HepG2 (cell line): Measurements from ENCODE around the gene CD84. TPM values are rescaled to one million over a fixed set of nuclear protein-coding genes. Genes with fewer than 3 reads are reported as not detected.

ENCODE experiments used
- AGO2 ChIP-seq: fragments of 200-400 bp; formaldehyde crosslinking; optimal IDR thresholded peaks from 2 replicates; pipeline ENCODE3; 2017; ENCODE audit warnings: mild to moderate bottlenecking, low read depth, low read length, moderate library complexity
- AHR ChIP-seq: IDR thresholded peaks from 2 replicates; pipeline ENCODE4 v1.6.1; 2018; ENCODE audit warnings: missing genetic modification reagents, missing compliant biosample characterization
- CHD4 ChIP-seq: fragments of 200-600 bp; sonication (generic); IDR thresholded peaks from 2 replicates; pipeline ENCODE4 v1.7.0; 2017; ENCODE audit warnings: mild to moderate bottlenecking, low read length, borderline replicate concordance
- CREM ChIP-seq, 2 experiments: sonication (generic) in 1 of 2; formaldehyde crosslinking in 1 of 2; IDR thresholded peaks; 2 replicates each; pipeline versions ENCODE4 v1.4.0 to v1.6.1; 2016 to 2020; ENCODE audit warnings: antibody characterized with exemption in 1 of 2, mild to moderate bottlenecking in 1 of 2, missing genetic modification reagents in 1 of 2
- DR1 ChIP-seq: sonication (generic); formaldehyde crosslinking; IDR thresholded peaks from 2 replicates; pipeline ENCODE4 v1.8.0; 2021; ENCODE audit warnings: mild to moderate bottlenecking, missing genetic modification reagents, inconsistent platforms
- ETV5 ChIP-seq: IDR thresholded peaks from 2 replicates; pipeline ENCODE4 v1.6.1; 2018; ENCODE audit warnings: missing biosample characterization, missing genetic modification reagents, inconsistent platforms, borderline replicate concordance
- GMEB2 ChIP-seq: IDR thresholded peaks from 2 replicates; pipeline ENCODE4 v1.6.1; 2016; ENCODE audit warnings: missing biosample characterization, missing genetic modification reagents, low read depth
- HNRNPL ChIP-seq: fragments of 200-400 bp; formaldehyde crosslinking; IDR thresholded peaks from 2 replicates; pipeline ENCODE4 v1.6.1; 2017; ENCODE audit warnings: mild to moderate bottlenecking, low read depth, low read length
- MIER3 ChIP-seq: IDR thresholded peaks from 2 replicates; pipeline ENCODE4 v1.6.1; 2016; ENCODE audit warnings: missing compliant biosample characterization, borderline replicate concordance
- PAWR ChIP-seq: sonication (generic); formaldehyde crosslinking; IDR thresholded peaks from 2 replicates; pipeline ENCODE4 v1.4.0; 2020; ENCODE audit warnings: missing genetic modification reagents, mild to moderate bottlenecking, borderline replicate concordance
- PAX8 ChIP-seq: sonication (generic); formaldehyde crosslinking; IDR thresholded peaks from 2 replicates; pipeline ENCODE4 v1.8.0; 2022; ENCODE audit warnings: mild to moderate bottlenecking, missing genetic modification reagents, borderline replicate concordance
- PHF21A ChIP-seq: sonication (generic); formaldehyde crosslinking; IDR thresholded peaks from 2 replicates; pipeline ENCODE4 v1.5.0; 2020; ENCODE audit warnings: mild to moderate bottlenecking, missing genetic modification reagents
- RARG ChIP-seq: sonication (generic); formaldehyde crosslinking; IDR thresholded peaks from 2 replicates; pipeline ENCODE4 v1.4.0; 2020; ENCODE audit warnings: low read depth, mild to moderate bottlenecking, missing genetic modification reagents
- SMAD1 ChIP-seq: sonication (generic); formaldehyde crosslinking; IDR thresholded peaks from 2 replicates; pipeline ENCODE4 v1.4.0; 2020; ENCODE audit warnings: missing genetic modification reagents, low read depth, mild to moderate bottlenecking, borderline replicate concordance
- TOPORS ChIP-seq: sonication (generic); formaldehyde crosslinking; IDR thresholded peaks from 2 replicates; pipeline ENCODE4 v1.8.0; 2023; ENCODE audit warnings: mild to moderate bottlenecking, missing genetic modification reagents
- ZBTB14 ChIP-seq: sonication (generic); formaldehyde crosslinking; IDR thresholded peaks from 2 replicates; pipeline ENCODE4 v1.4.0; 2020; ENCODE audit warnings: missing genetic modification reagents
- ZFP41 ChIP-seq: sonication (generic); formaldehyde crosslinking; IDR thresholded peaks from 2 replicates; pipeline ENCODE4 v1.4.0; 2020; ENCODE audit warnings: mild to moderate bottlenecking, missing genetic modification reagents, borderline replicate concordance
- ZNF569 ChIP-seq: sonication (generic); formaldehyde crosslinking; IDR thresholded peaks from 2 replicates; pipeline ENCODE4 v1.5.0; 2020; ENCODE audit warnings: mild to moderate bottlenecking, missing genetic modification reagents, moderate library complexity, borderline replicate concordance
- ZNF570 ChIP-seq: sonication (generic); formaldehyde crosslinking; IDR thresholded peaks from 2 replicates; pipeline ENCODE4 v1.4.0; 2020; ENCODE audit warnings: mild to moderate bottlenecking, missing genetic modification reagents, borderline replicate concordance
- ZNF609 ChIP-seq: sonication (generic); formaldehyde crosslinking; IDR thresholded peaks from 2 replicates; pipeline ENCODE4 v1.4.0; 2020; ENCODE audit warnings: mild to moderate bottlenecking, missing genetic modification reagents, borderline replicate concordance
- ZNF652 ChIP-seq: IDR thresholded peaks from 2 replicates; pipeline ENCODE4 v1.6.1; 2016; ENCODE audit warnings: low read depth, borderline replicate concordance
- ZNF740 ChIP-seq: sonication (generic); formaldehyde crosslinking; IDR thresholded peaks from 2 replicates; pipeline ENCODE4 v1.4.0; 2020; ENCODE audit warnings: missing genetic modification reagents
- polyA plus RNA-seq, 8 experiments: library from polyadenylated mRNA; depleted of rRNA in 3 of 8; stranded (reverse) in 7 of 8; unstranded in 1 of 8; fragments of >200 nt; fragmentation: Illumina TruSeq in 4 of 8; extraction: Trizol in 4 of 8; gene quantifications; 2 replicates each; pipeline versions ENCODE4 v1.2.1 to v1.2.3, GENCODE V29; 2011 to 2016; ENCODE audit warnings: low read depth in 4 of 8, missing spikeins in 1 of 8, mixed read lengths in 1 of 8; ENCODE audit not compliant: insufficient read depth in 1 of 8
- total RNA-seq, 5 experiments: library from RNA; depleted of rRNA; stranded (reverse); fragments of >200 nt; fragmentation: Illumina TruSeq; extraction: Trizol; gene quantifications; 2 replicates each; pipeline ENCODE4 v1.2.3, GENCODE V29; 2016; ENCODE audit warnings: low read depth in 1 of 5

CD84 gene
- total and polyA plus RNA-seq, 2 of the 13 experiments (the other 11 are each of a cell fraction or from before 2014, with no cell fraction given): not detected

GRCh38 chr1:160538985-160539651 is 40.2 kb downstream of the CD84 start (continued):
- TF ChIP-seq AGO2 (no peak), DR1 (CRISPR knock-in tag) (no peak), AHR (CRISPR knock-in tag) (no peak), PAX8 (CRISPR knock-in tag) (no peak), ZNF570 (CRISPR knock-in tag) (no peak), ZNF740 (CRISPR knock-in tag) (no peak), ZNF652 (CRISPR knock-in tag) (peak; percentile 87), PHF21A (CRISPR knock-in tag) (peak; percentile 41; the same call in 1 of the 2 replicates), ZBTB14 (no peak), ETV5 (CRISPR knock-in tag) (peak; percentile 34; the same call in 1 of the 2 replicates), GMEB2 (CRISPR knock-in tag) (no peak), HNRNPL (no peak), ZNF609 (0 out of 2 replicates have a peak, but pooled peaks have one; percentile 22), ZFP41 (CRISPR knock-in tag) (no peak), RARG (CRISPR knock-in tag) (no peak), CHD4 (no peak), MIER3 (CRISPR knock-in tag) (no peak), PAWR (CRISPR knock-in tag) (no peak), SMAD1 (CRISPR knock-in tag) (no peak), TOPORS (no peak), CREM (IDR thresholded peaks at IDR 0.05) (peak; percentile 28; the same call in 1 of the 2 replicates), CREM (CRISPR knock-in tag; IDR thresholded peaks at IDR 0.05) (no peak), ZNF569 (CRISPR knock-in tag) (no peak)
